GM19452 (cell line): ENCODE data around the gene THEM4.

Experiments used
- ATAC-seq: cut with Tn5 transposase; IDR thresholded peaks from one replicate; pipeline ENCODE4 v1.9.1; 2021; ENCODE audit not compliant: unreplicated experiment

THEM4 gene

GRCh38 chr1:151909167-151910149 lies at the start of gene THEM4:
Gene THEM4, minus strand, starts transcription at chr1:151909511. Its CDS starts 53 bp downstream, at chr1:151909458.
- ATAC-seq: peak; percentile 99

GRCh38 chr1:151958959-151959358 lies 49.6 kb upstream of the THEM4 start:
- ATAC-seq: no peak

GRCh38 chr1:151956957-151957497 lies 47.7 kb upstream of the THEM4 start:
- ATAC-seq: no peak

- ATAC-seq: no peak
Measured at GRCh38 chr1:151953409-151954094, 44.2 kb upstream of the THEM4 start.

GRCh38 chr1:151952811-151953210 lies 43.5 kb upstream of the THEM4 start:
- no peak for ATAC-seq

- ATAC-seq: no peak
Measured at GRCh38 chr1:151949371-151950193, 40.3 kb upstream of the THEM4 start.

GRCh38 chr1:151948506-151948905 lies 39.2 kb upstream of the THEM4 start:
- ATAC-seq: no peak

GRCh38 chr1:151947140-151947539 lies 37.8 kb upstream of the THEM4 start:
- ATAC-seq: no peak

- no peak for ATAC-seq
Measured at GRCh38 chr1:151945725-151946722, 36.7 kb upstream of the THEM4 start.

- no peak for ATAC-seq
Measured at GRCh38 chr1:151944857-151945575, 35.7 kb upstream of the THEM4 start.

GRCh38 chr1:151944126-151944856 lies 35.0 kb upstream of the THEM4 start:
- ATAC-seq: no peak

GRCh38 chr1:151943591-151943990 lies 34.3 kb upstream of the THEM4 start:
- ATAC-seq: no peak

GRCh38 chr1:151942882-151943281 lies 33.6 kb upstream of the THEM4 start:
- ATAC-seq: no peak

GRCh38 chr1:151940541-151940940 lies 31.2 kb upstream of the THEM4 start:
- ATAC-seq: no peak

- no peak for ATAC-seq
Measured at GRCh38 chr1:151939779-151940178, 30.5 kb upstream of the THEM4 start.

- no peak for ATAC-seq
Measured at GRCh38 chr1:151939141-151939540, 29.8 kb upstream of the THEM4 start.

GRCh38 chr1:151936653-151937052 lies 27.3 kb upstream of the THEM4 start:
- no peak for ATAC-seq

GRCh38 chr1:151935894-151936602 lies 26.7 kb upstream of the THEM4 start:
- no peak for ATAC-seq
